ENCODE results near the gene FOXP1. TPM values are rescaled to one million over a fixed set of nuclear protein-coding genes. Genes with fewer than 3 reads are reported as not detected.

Gene FOXP1
- total and polyA plus RNA-seq, 2 of the 13 experiments (the other 11 are each of a cell fraction or from before 2014, with no cell fraction given), result 40.4 to 59.0 TPM

DNA sequence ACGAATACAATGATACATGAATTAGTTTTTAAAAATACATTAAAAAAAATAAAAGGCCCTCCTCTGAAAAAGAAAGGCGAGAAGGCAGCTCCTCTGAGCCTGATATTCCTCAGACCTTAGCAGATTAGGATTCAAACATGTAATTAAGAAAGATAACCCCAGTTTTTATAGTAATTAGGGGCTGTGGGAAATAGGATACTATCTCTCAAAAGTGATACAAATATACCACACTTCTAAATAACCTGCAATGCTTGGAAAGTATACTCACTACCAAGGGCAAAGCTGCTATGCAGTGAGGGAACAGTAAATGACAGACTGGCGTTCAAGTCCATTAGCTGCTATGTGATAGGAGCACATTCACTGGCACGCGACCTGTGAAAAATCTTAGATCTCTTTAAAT lies 445.1 kb downstream of the FOXP1 start:
- peaks cover 1 to 3% of the 10 kb centered on the region in 2 experiments; a peak in 1 of 5 replicates for H3K36me3 ChIP-seq (replicated peaks in 1 of 2; ENCODE audit: control insufficient read depth in 1 of 2, insufficient read depth in 2 of 2, low read length in 2 of 2)
- FAIRE-seq, result no peak
- WGBS (ENCODE audit: low lambda C conversion rate), result 99% methylated on average over 5 of the region's 5 CpGs
- ATAC-seq, result no peak
- H3K4me3 ChIP-seq (replicated peaks in 1 of 3; ENCODE audit: insufficient read depth in 1 of 3, low read depth in 2 of 3, low read length in 3 of 3), result no peak overlapping the region
- no peak overlapping the region for H3K4me2 ChIP-seq (ENCODE audit: low read depth, low read length)
- H3K27me3 ChIP-seq (ENCODE audit: control insufficient read depth in 1 of 2, insufficient read depth in 2 of 2, low read length in 2 of 2), result no peaks in the 10 kb centered on the region
- H4K20me1 ChIP-seq (ENCODE audit: insufficient read depth, low read length), result no peaks in the 10 kb centered on the region
- ChIA-PET POLR2A (no interaction called here), CTCF (ENCODE audit: low intra/inter-chr PET ratio, low total read pairs) (no interaction called here)
- H3K27ac ChIP-seq (ENCODE audit: extremely low read length, insufficient read depth, low read length), result no peak overlapping the region
- peaks cover 58% of the 10 kb centered on the region for H3K4me1 ChIP-seq (ENCODE audit: insufficient read depth, low read length)
- no peak for TF ChIP-seq ZFP36L1 (CRISPR knock-in tag; IDR thresholded peaks at IDR 0.05)
- TF ChIP-seq YEATS4 (CRISPR knock-in tag; IDR thresholded peaks at IDR 0.05; ENCODE audit: borderline replicate concordance), result no peak
- no peak for TF ChIP-seq FOXA1 (IDR thresholded peaks at IDR 0.05)
- TF ChIP-seq FOXA1 (CRISPR knock-in tag; IDR thresholded peaks at IDR 0.05), result no peak
- TF ChIP-seq, protein P1, sequence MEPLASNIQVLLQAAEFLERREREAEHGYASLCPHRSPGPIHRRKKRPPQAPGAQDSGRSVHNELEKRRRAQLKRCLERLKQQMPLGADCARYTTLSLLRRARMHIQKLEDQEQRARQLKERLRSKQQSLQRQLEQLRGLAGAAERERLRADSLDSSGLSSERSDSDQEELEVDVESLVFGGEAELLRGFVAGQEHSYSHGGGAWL (CRISPR knock-in tag; IDR thresholded peaks at IDR 0.05), result no peak
- TF ChIP-seq, protein P2, sequence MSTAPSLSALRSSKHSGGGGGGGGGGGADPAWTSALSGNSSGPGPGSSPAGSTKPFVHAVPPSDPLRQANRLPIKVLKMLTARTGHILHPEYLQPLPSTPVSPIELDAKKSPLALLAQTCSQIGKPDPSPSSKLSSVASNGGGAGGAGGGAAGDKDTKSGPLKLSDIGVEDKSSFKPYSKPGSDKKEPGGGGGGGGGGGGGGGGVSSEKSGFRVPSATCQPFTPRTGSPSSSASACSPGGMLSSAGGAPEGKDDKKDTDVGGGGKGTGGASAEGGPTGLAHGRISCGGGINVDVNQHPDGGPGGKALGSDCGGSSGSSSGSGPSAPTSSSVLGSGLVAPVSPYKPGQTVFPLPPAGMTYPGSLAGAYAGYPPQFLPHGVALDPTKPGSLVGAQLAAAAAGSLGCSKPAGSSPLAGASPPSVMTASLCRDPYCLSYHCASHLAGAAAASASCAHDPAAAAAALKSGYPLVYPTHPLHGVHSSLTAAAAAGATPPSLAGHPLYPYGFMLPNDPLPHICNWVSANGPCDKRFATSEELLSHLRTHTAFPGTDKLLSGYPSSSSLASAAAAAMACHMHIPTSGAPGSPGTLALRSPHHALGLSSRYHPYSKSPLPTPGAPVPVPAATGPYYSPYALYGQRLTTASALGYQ (CRISPR knock-in tag; IDR thresholded peaks at IDR 0.05), result no peak
- TF ChIP-seq, protein P3, sequence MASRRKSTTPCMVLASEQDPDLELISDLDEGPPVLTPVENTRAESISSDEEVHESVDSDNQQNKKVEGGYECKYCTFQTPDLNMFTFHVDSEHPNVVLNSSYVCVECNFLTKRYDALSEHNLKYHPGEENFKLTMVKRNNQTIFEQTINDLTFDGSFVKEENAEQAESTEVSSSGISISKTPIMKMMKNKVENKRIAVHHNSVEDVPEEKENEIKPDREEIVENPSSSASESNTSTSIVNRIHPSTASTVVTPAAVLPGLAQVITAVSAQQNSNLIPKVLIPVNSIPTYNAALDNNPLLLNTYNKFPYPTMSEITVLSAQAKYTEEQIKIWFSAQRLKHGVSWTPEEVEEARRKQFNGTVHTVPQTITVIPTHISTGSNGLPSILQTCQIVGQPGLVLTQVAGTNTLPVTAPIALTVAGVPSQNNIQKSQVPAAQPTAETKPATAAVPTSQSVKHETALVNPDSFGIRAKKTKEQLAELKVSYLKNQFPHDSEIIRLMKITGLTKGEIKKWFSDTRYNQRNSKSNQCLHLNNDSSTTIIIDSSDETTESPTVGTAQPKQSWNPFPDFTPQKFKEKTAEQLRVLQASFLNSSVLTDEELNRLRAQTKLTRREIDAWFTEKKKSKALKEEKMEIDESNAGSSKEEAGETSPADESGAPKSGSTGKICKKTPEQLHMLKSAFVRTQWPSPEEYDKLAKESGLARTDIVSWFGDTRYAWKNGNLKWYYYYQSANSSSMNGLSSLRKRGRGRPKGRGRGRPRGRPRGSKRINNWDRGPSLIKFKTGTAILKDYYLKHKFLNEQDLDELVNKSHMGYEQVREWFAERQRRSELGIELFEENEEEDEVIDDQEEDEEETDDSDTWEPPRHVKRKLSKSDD (CRISPR knock-in tag; IDR thresholded peaks at IDR 0.05; ENCODE audit: low read depth), result no peak
- no peak for TF ChIP-seq MBNL3 (CRISPR knock-in tag; conservative IDR thresholded peaks at IDR 0.05)
- H3K9ac ChIP-seq (ENCODE audit: insufficient read depth, low read depth, low read length), result no peak overlapping the region
- BruUV-seq (replicated peaks), result no TSS peak
- no peak overlapping the region for H2AFZ ChIP-seq (ENCODE audit: low read length)
- intact Hi-C loops (cut with micrococcal nuclease; ENCODE audit: unreplicated experiment), result no loop called here
- no peaks in the 10 kb centered on the region for H3K79me2 ChIP-seq (ENCODE audit: insufficient read depth, low read length)
- no peaks in the 10 kb centered on the region for H3K9me3 ChIP-seq (ENCODE audit: low read length)
- in situ Hi-C loops (cut with HindIII; ENCODE audit: extremely low pct_ligation_motif_present, low pct_unique_long_range_greater_than_20kb), result no loop called here
- no peak for DNase-seq (ENCODE audit: low spot score)
